HuH-7 (cell line): ENCODE data around the gene TARBP1.
"Not testable (repeated sequence)": the region's sequence is repeated elsewhere in the genome, so short reads cannot be mapped to it uniquely, and the experiment has no call there.

Experiments
- DNase-seq: peaks from one replicate; pipeline ENCODE4 v3.0.0; 2011; ENCODE audit warnings: low spot score

TARBP1 gene

GRCh38 chr1:234478481-234479309 is at the start of gene TARBP1:
Gene TARBP1, minus strand, starts transcription at chr1:234479179. Its CDS starts 76 bp downstream, at chr1:234479103.
- DNase-seq = peak; percentile 86

- no peak for DNase-seq
These were observed 49.3 kb upstream of the TARBP1 start for GRCh38 chr1:234528074-234528865.

- DNase-seq = no peak
These were observed 48.4 kb upstream of the TARBP1 start for GRCh38 chr1:234527346-234527745.

GRCh38 chr1:234526922-234527321 is 47.9 kb upstream of the TARBP1 start:
- DNase-seq = no peak

- DNase-seq = no peak
These were observed 46.3 kb upstream of the TARBP1 start for GRCh38 chr1:234525099-234525799.

GRCh38 chr1:234521836-234522235 is 42.9 kb upstream of the TARBP1 start:
- DNase-seq = no peak

GRCh38 chr1:234520908-234521817 is 42.2 kb upstream of the TARBP1 start:
- no peak for DNase-seq

- DNase-seq = no peak
These were observed 40.5 kb upstream of the TARBP1 start for GRCh38 chr1:234519506-234519905.

GRCh38 chr1:234518876-234519275 is 39.9 kb upstream of the TARBP1 start:
- DNase-seq = no peak

- DNase-seq = not testable (repeated sequence)
These were observed 39.1 kb upstream of the TARBP1 start for GRCh38 chr1:234518086-234518485.

GRCh38 chr1:234517110-234517802 is 38.3 kb upstream of the TARBP1 start:
- DNase-seq = no peak

GRCh38 chr1:234515821-234516241 is 36.9 kb upstream of the TARBP1 start:
- no peak for DNase-seq

GRCh38 chr1:234515411-234515810 is 36.4 kb upstream of the TARBP1 start:
- DNase-seq = no peak

- DNase-seq = no peak
These were observed 33.5 kb upstream of the TARBP1 start for GRCh38 chr1:234512451-234512861.

- no peak for DNase-seq
These were observed 30.7 kb upstream of the TARBP1 start for GRCh38 chr1:234509457-234510328.

- DNase-seq = no peak
These were observed 28.8 kb upstream of the TARBP1 start for GRCh38 chr1:234507626-234508387.

GRCh38 chr1:234507089-234507488 is 28.1 kb upstream of the TARBP1 start:
- DNase-seq = no peak

GRCh38 chr1:234505769-234506102 is 26.8 kb upstream of the TARBP1 start:
- no peak for DNase-seq
